ENCODE results near the gene GTF2F1. TPM values are rescaled to one million over a fixed set of nuclear protein-coding genes. Genes with fewer than 3 reads are reported as not detected.
"Not testable (repeated sequence)": the region's sequence is repeated elsewhere in the genome, so short reads cannot be mapped to it uniquely, and the experiment has no call there.

The GTF2F1 gene
- total RNA-seq, 2 donors from 2014 or later, result 23.7 to 33.0 TPM

DNA sequence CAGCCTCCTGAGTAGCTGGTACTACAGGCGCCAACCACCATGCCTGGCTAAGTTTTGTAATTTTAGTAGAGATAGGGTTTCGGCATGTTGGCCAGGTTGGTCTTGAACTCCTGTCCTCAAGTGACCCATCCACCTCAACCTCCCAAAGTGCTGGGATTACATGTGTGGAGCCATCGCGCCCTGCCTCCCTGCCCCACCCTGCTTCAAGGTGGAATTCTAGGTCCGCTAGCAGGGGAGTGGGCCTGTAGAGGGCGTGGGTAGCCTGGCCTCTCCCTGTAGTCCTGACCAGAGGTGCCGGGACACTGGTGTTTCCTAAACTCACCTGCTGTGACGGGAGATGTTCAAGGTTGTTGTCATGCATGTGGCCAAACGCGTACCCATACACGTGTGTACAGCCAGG is 40.2 kb upstream of the GTF2F1 start:
- Histone ChIP-seq H3K27me3 (no peaks in the 10 kb centered on the region), H3K9me3 (no peaks in the 10 kb centered on the region), H3K4me1 (no peaks in the 10 kb centered on the region), H3K4me3 (no peak overlapping the region), H3K27ac (no peak overlapping the region), H3K36me3 (no peaks in the 10 kb centered on the region)
- DNase-seq (ENCODE audit: low spot score), result no peak
- TF ChIP-seq CTCF (IDR thresholded peaks at IDR 0.05), result no peak

- Histone ChIP-seq H3K27ac (no peak overlapping the region), H3K4me1 (no peaks in the 10 kb centered on the region), H3K9me3 (no peaks in the 10 kb centered on the region), H3K27me3 (no peaks in the 10 kb centered on the region), H3K36me3 (no peaks in the 10 kb centered on the region), H3K4me3 (no peak overlapping the region)
- no peak for TF ChIP-seq CTCF (IDR thresholded peaks at IDR 0.05)
- DNase-seq (ENCODE audit: low spot score), result no peak
Observed at GRCh38 chr19:6431891-6432290, 38.9 kb upstream of the GTF2F1 start.

GRCh38 chr19:6429419-6430221 is 36.7 kb upstream of the GTF2F1 start:
- no peaks in the 10 kb centered on the region for H3K9me3 ChIP-seq
- no peaks in the 10 kb centered on the region for H3K27me3 ChIP-seq
- peaks cover 0 to 7% of the 10 kb centered on the region in 2 donors for H3K4me1 ChIP-seq
- no peak overlapping the region for H3K27ac ChIP-seq
- no peak overlapping the region for H3K4me3 ChIP-seq
- TF ChIP-seq CTCF (IDR thresholded peaks at IDR 0.05), result no peak
- no peaks in the 10 kb centered on the region for H3K36me3 ChIP-seq
- no peak for DNase-seq (ENCODE audit: low spot score)

- not testable (repeated sequence) for H3K9me3 ChIP-seq; H3K4me3 ChIP-seq; H3K27me3 ChIP-seq; H3K27ac ChIP-seq; DNase-seq (ENCODE audit: low spot score); H3K4me1 ChIP-seq; H3K36me3 ChIP-seq
Observed at GRCh38 chr19:6428692-6429418, 35.9 kb upstream of the GTF2F1 start.

GRCh38 chr19:6427131-6427530 is 34.2 kb upstream of the GTF2F1 start:
- no peaks in the 10 kb centered on the region for H3K36me3 ChIP-seq

More at GRCh38 chr19:6427131-6427530, 34.2 kb upstream of the GTF2F1 start:
- Histone ChIP-seq H3K9me3 (no peaks in the 10 kb centered on the region), H3K27ac (no peak overlapping the region), H3K27me3 (no peaks in the 10 kb centered on the region), H3K4me3 (no peak overlapping the region), H3K4me1 (peaks cover 0 to 26% of the 10 kb centered on the region in 2 donors)
- DNase-seq (ENCODE audit: low spot score), result no peak
- TF ChIP-seq CTCF (IDR thresholded peaks at IDR 0.05), result no peak
